ENCODE results near the gene HIBADH.

HIBADH gene

DNA sequence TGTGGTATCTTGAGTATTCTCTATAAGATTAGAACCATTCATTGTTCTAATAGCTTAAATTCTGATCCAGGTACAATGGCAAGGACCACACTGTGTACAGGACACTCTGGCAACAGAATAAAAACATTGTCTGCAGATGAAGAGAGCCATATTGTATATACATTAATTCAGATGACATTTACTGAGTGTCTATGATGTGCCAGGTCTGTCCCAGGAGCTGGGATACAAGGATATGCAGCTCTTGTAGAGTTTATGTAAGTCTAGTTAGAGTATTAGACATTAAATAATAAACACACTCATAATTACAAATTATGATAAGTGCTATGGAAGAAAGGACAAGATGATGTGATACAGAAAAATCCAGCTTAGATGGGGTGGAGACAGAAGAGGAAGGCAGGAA lies 184.1 kb downstream of the HIBADH start:
- TF ChIP-seq FOXP2 (optimal IDR thresholded peaks at IDR 0.05; ENCODE audit: borderline replicate concordance, extremely low read depth, extremely low read length, insufficient read depth) (no peak), SIN3A (IDR thresholded peaks at IDR 0.05; ENCODE audit: borderline replicate concordance, insufficient read depth, low read length) (no peak), POLR2AphosphoS5 (IDR thresholded peaks at IDR 0.05; ENCODE audit: low read depth, low read length) (no peak), TAF1 (IDR thresholded peaks at IDR 0.05; ENCODE audit: borderline replicate concordance, insufficient read depth, low read length) (no peak)
- TF ChIP-seq, protein P1, sequence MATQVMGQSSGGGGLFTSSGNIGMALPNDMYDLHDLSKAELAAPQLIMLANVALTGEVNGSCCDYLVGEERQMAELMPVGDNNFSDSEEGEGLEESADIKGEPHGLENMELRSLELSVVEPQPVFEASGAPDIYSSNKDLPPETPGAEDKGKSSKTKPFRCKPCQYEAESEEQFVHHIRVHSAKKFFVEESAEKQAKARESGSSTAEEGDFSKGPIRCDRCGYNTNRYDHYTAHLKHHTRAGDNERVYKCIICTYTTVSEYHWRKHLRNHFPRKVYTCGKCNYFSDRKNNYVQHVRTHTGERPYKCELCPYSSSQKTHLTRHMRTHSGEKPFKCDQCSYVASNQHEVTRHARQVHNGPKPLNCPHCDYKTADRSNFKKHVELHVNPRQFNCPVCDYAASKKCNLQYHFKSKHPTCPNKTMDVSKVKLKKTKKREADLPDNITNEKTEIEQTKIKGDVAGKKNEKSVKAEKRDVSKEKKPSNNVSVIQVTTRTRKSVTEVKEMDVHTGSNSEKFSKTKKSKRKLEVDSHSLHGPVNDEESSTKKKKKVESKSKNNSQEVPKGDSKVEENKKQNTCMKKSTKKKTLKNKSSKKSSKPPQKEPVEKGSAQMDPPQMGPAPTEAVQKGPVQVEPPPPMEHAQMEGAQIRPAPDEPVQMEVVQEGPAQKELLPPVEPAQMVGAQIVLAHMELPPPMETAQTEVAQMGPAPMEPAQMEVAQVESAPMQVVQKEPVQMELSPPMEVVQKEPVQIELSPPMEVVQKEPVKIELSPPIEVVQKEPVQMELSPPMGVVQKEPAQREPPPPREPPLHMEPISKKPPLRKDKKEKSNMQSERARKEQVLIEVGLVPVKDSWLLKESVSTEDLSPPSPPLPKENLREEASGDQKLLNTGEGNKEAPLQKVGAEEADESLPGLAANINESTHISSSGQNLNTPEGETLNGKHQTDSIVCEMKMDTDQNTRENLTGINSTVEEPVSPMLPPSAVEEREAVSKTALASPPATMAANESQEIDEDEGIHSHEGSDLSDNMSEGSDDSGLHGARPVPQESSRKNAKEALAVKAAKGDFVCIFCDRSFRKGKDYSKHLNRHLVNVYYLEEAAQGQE (IDR thresholded peaks at IDR 0.05; ENCODE audit: insufficient read depth in 1 of 2, low read depth in 2 of 2, low read length in 2 of 2), result no peak

GRCh38 chr7:27478084-27478483 lies 184.6 kb downstream of the HIBADH start:
- TF ChIP-seq POLR2AphosphoS5 (IDR thresholded peaks at IDR 0.05; ENCODE audit: low read depth, low read length) (no peak), TAF1 (IDR thresholded peaks at IDR 0.05; ENCODE audit: borderline replicate concordance, insufficient read depth, low read length) (no peak), SIN3A (IDR thresholded peaks at IDR 0.05; ENCODE audit: borderline replicate concordance, insufficient read depth, low read length) (no peak), FOXP2 (optimal IDR thresholded peaks at IDR 0.05; ENCODE audit: borderline replicate concordance, extremely low read depth, extremely low read length, insufficient read depth) (no peak)
- TF ChIP-seq, protein P1 (IDR thresholded peaks at IDR 0.05; ENCODE audit: insufficient read depth in 1 of 2, low read depth in 2 of 2, low read length in 2 of 2), result no peak

GRCh38 chr7:27476493-27476892 lies 186.2 kb downstream of the HIBADH start:
- no peak for TF ChIP-seq POLR2AphosphoS5 (IDR thresholded peaks at IDR 0.05; ENCODE audit: low read depth, low read length)
- TF ChIP-seq, protein P1 (IDR thresholded peaks at IDR 0.05; ENCODE audit: insufficient read depth in 1 of 2, low read depth in 2 of 2, low read length in 2 of 2), result no peak
- TF ChIP-seq SIN3A (IDR thresholded peaks at IDR 0.05; ENCODE audit: borderline replicate concordance, insufficient read depth, low read length), result no peak
- no peak for TF ChIP-seq FOXP2 (optimal IDR thresholded peaks at IDR 0.05; ENCODE audit: borderline replicate concordance, extremely low read depth, extremely low read length, insufficient read depth)
